GM21576 (cell line): ENCODE measurements around the gene PIP5K1B.

Source experiments
- ATAC-seq: cut with Tn5 transposase; IDR thresholded peaks from one replicate; pipeline ENCODE4 v1.9.1; 2021; ENCODE audit warnings: mild to moderate bottlenecking, moderate library complexity; ENCODE audit not compliant: unreplicated experiment

The PIP5K1B gene

DNA sequence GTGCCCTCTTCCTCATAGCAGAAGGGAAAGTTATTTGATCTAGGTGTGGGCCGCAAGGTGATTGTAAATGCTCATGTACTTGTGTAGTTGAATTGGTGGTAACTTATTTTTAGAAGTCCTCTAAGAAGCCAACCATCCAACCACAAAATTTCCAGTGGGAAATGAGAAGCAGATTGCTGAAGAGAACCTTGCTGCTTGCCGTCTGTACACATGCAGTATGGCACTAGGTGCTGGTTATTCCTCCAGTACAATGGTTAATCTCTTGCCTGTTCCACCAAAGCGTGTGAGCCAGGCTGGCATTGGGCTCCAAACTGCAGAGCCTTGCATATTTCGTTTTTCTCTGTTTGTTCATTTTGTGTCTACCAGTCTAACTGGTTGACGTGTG, 28.0 kb downstream of the PIP5K1B start:
- ATAC-seq = no peak

DNA sequence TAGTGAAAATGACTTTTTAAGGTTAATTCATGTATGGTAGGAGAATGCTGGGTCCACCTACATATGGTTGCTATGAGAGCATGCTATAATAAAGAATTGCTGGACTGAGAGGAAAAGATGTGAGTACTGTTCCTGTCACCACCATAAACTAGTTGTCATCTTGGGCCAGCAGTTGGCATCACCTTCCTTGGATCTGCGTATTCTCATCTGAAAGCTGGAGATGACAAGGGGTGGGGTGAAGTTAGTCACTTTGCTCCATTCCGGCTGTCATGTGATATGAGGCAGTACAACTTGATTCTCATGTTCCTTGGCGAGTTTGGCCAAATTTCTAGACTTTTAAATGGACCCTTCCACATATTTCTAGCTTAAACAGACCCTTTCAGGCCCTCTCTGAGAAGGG, 33.3 kb downstream of the PIP5K1B start:
- ATAC-seq = no peak

DNA sequence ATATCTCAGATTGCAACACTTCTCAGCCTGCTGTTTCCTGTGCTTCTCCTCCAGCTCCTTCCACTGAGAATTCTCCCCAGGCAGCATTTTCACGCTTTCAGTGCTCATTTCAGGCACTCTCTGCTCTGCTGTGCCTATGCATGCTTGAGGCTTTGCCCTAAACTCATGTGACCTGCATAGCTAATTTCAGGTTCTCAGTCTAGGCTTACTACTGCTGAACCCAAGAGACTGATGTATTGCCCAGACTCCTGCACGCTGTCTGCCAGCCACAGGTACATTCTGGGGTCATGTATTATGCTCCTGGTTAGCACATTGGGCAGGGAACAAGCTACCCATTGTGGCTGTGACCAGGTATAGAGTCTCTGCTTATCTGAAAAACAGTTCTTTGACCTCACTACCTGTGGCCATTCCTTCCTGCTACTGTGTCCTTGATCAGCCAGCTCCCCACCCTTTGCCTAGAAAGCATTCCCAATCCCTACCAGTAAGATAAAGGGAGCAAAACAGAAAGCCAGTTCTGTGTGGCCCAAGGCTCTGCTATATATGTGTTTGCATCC, 34.7 kb downstream of the PIP5K1B start:
- no peak for ATAC-seq

- ATAC-seq = no peak
Measured at GRCh38 chr9:68740561-68740960, 35.5 kb downstream of the PIP5K1B start.

DNA sequence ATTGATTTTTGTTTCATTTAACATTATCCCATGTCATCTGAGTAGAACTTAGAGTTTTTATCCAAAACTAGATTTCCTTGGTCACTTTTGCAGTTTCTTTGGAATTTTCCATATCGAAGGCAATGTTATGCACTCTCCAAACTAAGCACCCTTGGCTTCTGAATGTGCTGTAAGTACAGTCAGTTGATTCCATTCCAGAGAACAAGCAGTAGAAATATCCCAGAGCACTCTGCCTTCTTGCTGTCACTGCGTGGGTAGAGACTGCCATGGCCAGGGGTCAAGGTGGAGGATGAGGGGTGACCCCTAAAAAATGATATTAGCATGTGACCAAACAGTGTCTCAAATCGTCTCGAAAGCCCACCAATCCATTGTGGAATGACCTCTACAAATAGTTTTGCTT, 36.2 kb downstream of the PIP5K1B start:
- ATAC-seq = no peak

DNA sequence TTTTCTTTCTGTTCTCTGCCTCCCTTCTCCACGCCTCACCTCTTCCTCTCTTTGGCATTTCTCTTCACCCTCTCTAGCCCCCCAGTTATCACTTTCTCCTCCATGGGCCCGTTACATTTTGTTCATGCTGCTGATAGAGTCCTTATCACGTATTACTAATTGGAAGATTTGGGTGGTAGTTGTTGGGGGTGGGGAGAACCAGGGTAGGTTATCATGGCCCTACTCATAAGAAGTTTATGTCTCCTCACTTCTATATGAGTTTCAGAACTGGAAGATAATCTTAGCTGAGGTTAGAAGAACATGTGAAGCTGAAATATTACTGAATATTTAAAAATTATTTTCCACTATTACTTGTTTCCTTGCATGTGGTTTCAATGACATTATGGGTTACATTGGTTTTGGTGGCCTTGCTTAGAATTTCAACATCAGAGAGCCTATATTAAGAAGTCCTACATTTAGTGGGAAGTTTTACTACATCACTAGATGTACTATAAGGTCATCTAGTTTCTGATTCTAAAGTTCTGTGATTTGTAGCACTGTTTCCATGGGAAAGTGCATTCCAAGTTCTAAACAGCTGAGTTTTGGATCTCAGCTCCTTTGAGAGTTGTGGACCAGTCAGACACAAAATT, 36.8 kb downstream of the PIP5K1B start:
- ATAC-seq = no peak

GRCh38 chr9:68742333-68742730, 37.3 kb downstream of the PIP5K1B start:
- ATAC-seq = no peak

DNA sequence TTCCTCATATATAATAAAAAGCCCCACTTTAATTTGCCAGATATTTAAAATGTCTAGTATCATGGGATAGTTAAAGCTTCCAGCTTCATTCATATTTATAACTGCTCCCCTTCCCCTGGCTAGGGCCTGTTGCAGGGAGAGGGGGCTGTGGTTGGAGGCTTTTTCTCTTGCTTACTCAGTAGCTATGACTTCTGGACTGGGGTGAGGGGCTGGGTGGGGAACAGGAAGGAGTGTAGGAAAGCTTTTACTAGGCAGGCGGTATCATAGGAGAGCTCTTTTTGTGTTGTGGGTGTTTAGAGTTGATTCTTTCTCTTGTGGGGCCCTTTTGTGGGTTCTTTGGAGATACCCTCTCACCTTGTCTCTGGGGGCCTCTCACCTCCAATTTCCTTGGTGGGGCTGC, 39.4 kb downstream of the PIP5K1B start:
- no peak for ATAC-seq

GRCh38 chr9:68746525-68746924, 41.5 kb downstream of the PIP5K1B start:
- no peak for ATAC-seq

DNA sequence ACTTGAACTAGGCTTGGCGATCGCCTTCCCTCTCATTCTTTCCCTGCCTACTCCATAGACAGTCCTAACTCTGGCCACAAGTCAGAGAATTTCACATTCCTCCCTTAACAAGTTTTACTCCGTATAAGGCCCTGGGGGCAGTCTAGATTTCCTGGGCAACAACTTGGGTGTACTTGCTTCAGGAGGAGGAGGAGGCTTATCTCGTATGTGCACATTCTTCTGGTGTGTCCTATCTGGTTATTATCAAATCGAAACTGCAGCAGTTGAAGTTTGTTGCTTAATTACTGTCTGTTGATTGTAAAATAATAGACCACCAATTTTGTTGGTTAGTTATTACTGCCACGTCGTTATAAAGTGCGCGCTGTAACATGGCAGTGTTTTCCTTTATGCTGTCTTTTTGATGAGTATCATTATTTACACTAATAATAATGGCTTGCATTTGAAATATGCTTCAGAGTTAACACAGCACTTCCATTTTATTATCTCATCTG, 42.0 kb downstream of the PIP5K1B start:
- no peak for ATAC-seq

DNA sequence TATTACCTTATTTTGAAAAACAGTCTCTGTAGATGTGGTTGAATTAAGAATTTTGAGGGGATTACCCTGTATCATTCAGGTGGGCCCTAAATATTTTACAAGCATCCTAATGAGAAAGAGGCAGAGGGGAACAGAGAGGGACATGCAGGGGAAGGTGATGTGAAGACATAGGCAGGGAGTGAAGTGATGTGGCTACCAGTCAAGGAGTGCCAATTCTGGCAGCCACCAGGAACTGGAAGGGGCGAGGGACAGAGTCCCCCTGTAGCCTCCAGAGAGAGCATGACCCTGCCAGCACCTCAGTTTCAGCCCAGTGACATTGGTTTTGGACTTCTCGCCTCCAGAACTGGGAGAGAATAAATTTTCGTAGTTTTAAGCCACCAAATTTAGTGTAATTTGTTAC, 44.1 kb downstream of the PIP5K1B start:
- no peak for ATAC-seq

GRCh38 chr9:68749579-68750159, 44.6 kb downstream of the PIP5K1B start:
- ATAC-seq = no peak

DNA sequence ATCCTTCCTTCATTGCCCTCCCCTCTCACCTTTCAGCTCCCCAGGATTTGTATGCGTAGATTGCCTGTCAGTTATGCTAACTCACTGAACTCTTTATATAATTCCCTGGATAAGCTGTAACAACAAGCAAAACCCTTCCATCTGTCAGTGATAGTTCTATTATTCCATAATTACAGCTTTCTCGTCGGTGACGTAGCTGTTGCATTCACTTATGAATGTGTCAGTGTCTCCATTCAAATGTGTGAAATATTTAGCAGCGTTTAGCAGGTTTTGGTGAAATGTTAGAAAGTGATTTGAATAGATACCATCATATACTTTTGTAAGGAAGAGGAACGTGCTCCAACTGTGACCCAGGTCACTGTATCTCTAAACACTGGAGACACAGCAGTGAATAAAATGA, 45.2 kb downstream of the PIP5K1B start:
- ATAC-seq = no peak

DNA sequence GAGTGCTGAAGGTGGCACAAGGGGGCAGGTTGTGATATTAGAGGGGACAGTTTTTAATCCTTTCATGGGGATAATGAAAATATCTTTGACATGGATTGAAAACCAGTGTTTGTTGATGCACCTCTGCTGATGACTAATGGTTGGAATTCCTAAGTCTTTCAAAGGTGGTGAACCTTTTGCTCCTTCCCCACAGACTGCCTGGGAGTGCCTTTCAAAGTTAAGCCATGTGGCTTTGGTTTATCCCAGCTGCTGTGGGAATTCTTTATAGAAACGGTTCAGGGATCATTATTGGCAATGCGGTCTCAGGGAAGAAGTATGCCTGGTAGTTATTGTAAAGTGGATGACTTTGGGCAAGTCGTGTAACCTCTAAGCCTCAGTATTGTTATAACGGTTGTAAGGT, 45.7 kb downstream of the PIP5K1B start:
- no peak for ATAC-seq

- no peak for ATAC-seq
Measured at GRCh38 chr9:68751556-68751955, 46.5 kb downstream of the PIP5K1B start.

- ATAC-seq = no peak
Measured at GRCh38 chr9:68755051-68755450, 50.0 kb downstream of the PIP5K1B start.

DNA sequence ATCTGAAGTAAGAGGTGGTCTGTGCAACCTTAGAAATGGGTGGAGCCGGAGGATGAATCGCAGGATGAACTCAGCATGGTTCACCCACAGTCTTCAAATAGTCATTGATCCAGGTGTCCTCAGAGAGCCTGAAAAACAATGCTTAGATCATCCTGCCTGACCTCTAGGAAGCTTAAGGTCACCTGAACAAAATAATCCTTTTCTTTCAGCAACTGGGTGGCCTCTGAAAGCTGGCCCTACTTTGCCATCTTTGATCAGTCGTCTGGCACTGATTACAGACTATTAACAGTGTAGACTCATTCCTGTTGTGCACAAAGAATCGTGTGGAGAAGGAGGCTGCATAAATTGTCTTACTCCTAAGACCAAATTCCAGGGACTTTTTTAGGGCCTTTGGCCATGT, 50.7 kb downstream of the PIP5K1B start:
- ATAC-seq = no peak

- no peak for ATAC-seq
Measured at GRCh38 chr9:68759981-68760673, 55.1 kb downstream of the PIP5K1B start.

GRCh38 chr9:68760674-68761333, 55.8 kb downstream of the PIP5K1B start:
- no peak for ATAC-seq

DNA sequence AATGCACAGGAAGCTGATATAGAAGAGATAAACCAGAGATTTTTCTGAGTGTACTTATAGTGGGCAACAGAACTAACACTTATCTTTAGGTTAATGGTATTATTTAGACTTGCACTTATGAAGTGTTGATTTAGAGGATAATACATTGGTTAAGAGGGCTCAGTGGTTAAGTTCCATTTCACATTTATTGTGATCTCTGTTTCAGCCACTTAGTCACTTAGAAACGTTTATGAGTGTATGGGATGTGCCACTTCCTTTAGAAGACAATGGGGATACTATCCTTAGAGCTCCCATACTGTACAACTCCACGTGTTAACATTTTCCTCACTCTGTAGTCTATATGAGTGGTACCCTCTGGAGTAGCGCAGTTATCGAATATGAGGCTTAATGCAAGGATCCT, 57.5 kb downstream of the PIP5K1B start:
- ATAC-seq = no peak

- ATAC-seq = no peak
Measured at GRCh38 chr9:68763104-68763503, 58.1 kb downstream of the PIP5K1B start.

GRCh38 chr9:68768619-68769018, 63.6 kb downstream of the PIP5K1B start:
- ATAC-seq = no peak
